ENCODE data around the gene GREM1. TPM values are rescaled to one million over a fixed set of nuclear protein-coding genes. Genes with fewer than 3 reads are reported as not detected.
A peak's percentile ranks its signal among the peaks of the same experiment; 100 is the strongest.

The GREM1 gene
- total RNA-seq, 1 donor: under 0.01 TPM

GRCh38 chr15:32729700-32730395, 12.0 kb downstream of the GREM1 start:
- DNase-seq (ENCODE audit: low read depth in 2 of 3, low spot score in 2 of 3): no peak

- peak in 1 of 3 donors; percentile 36 for DNase-seq (ENCODE audit: low read depth in 2 of 3, low spot score in 2 of 3)
Measured at GRCh38 chr15:32730677-32731654, 13.2 kb downstream of the GREM1 start.

GRCh38 chr15:32732574-32733157, 14.9 kb downstream of the GREM1 start:
- no peak for DNase-seq (ENCODE audit: low read depth in 2 of 3, low spot score in 2 of 3)

GRCh38 chr15:32733281-32733680, 15.5 kb downstream of the GREM1 start:
- DNase-seq (ENCODE audit: low read depth in 2 of 3, low spot score in 2 of 3): no peak

- no peak for DNase-seq (ENCODE audit: low read depth in 2 of 3, low spot score in 2 of 3)
Measured at GRCh38 chr15:32735989-32736700, 18.3 kb downstream of the GREM1 start.

DNA sequence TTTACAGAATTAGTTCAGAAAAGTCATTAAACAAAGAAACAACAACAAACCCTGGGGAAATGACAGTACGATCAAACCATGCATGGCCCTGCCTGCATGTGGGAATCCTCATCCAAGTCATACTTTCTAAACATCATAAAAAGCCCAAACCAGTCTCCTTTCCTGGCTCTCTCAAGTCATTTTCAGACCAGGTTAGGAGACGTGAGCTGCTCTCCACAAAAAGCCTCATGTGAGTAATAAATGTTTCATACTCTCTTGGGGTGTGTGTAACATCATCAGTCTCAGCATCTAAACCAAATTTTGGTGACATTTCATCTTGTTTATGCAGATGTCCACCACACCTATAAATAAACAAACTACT, 18.9 kb downstream of the GREM1 start:
- DNase-seq (ENCODE audit: low read depth in 2 of 3, low spot score in 2 of 3): no peak

DNA sequence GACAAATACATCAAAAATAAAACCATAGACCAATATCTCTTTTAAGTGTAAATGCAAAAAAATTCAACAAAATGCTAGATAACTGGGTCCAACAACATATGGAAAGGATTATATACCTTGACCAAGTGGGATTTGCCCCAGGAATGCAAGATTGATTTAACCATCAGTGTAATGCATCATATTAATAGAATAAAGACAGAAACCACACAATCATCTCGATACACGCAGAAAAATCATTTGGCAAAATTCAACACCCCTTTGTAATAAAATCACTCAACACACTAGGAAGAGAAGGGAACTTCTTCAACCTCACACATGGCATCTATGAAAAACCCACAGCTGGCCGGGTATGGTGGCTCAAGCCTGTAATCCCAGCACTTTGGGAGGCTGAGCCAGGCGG, 19.5 kb downstream of the GREM1 start:
- no peak for DNase-seq (ENCODE audit: low read depth in 2 of 3, low spot score in 2 of 3)

DNA sequence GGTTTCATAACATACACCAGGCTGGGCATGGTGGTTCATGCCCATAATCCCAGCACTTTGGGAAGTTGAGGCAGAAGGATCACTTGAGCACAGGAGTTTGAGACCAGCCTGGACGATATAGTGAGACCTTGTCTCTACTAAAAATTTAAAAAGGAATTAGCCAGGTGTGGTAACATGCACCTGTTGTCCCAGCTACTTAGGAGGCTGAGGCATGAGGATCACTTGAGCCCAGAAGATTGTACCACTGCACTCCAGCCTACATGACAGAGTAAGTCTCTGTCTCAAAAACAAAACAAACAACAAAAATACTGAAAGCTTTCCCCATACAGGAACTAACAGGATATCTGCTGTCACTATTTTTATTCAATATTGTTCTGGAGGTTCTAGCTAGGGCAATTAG, 20.9 kb downstream of the GREM1 start:
- DNase-seq (ENCODE audit: low read depth in 2 of 3, low spot score in 2 of 3): no peak

DNA sequence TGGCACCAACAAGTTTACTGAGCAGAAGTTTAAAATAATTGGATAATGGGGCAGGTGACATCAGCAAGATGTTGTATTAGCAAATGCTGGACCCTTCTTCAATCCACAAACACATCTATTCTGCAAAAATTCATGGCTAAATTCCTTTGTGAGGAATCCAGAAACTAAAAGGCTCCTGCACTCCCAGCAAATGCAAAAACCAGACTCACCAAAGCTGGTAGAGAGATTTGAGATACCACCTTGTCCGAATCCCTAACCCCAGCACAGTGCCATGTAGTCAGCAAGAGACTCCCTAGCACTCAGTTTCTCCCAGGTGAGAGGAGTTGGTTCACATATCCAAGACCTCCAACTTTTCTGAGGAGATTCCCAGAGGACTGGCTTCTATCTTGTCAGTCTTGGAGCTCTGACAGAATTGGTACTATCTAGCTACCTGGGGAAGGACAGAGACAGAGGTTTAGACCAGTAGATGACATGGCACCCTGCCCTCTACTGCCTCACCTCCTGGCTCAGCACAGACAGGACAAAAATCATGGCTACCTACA, 21.8 kb downstream of the GREM1 start:
- DNase-seq (ENCODE audit: low read depth in 2 of 3, low spot score in 2 of 3): no peak

DNA sequence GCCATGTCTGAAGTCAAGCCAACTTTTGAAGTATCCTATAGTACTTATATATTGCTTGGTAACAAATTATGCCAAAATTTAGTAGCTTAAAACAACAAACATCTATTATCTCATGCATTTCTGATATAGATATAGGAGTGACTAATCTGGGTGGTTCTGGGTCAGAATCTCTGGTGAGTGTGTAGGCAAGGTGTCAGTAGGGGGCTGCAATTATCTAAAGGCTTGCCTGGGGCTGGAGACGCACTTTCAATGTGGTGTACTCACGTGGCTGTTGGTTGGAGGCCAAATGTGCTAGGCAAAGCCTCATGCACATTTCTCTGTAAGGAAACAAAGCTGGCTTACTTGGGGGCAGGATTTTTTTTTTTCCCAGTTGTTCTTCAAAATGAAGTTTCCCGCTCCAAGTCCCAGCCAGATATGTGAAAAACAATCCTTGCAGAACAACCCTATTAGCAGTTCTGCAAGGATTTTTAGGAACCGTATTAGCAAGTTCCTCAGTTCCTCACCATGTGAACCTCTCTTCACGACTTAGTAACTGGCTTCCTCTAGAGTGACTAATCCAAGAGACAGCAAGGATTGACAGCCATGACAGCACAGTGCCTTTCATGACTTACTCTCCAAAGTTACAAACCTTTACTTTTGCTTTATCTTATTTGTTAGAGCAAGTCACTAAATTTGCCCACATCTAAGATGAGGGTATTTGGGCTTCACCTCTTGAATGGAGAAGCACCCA, 25.8 kb downstream of the GREM1 start:
- no peak for DNase-seq (ENCODE audit: low read depth in 2 of 3, low spot score in 2 of 3)

DNA sequence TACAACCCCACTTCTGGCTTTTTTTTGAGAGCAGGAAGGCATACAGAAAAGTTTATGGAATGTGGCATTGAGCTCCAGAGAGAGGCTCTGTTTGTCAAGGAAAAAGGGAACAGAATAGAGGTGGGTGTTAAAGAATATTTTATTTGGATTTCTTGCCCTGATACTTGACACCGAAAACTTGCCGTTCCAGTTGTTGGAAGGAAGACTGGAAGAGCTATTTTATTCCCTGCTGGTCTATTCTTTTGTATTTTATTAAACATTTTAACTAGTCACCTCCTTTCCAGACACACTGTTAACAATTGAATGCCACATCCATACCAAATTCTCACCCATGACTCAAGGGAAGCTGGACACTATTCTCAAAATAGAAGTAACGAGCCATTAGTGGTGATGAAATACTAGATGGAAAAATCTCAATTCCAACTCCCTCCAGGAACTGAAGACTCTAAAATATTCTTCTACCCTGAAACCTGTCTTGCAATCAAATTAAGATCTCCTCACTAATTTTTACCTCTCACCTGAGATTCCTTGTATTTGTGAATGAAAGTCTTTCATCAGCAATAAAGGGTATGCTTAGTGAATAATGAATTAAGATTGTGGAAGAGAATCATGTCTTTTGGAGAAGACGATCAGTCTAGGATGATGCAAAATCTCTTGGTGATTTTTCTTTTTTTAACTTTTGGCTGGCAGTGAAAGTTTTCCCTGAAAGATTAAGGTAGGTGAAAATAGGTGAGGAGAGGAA, 28.5 kb downstream of the GREM1 start:
- DNase-seq (ENCODE audit: low read depth in 2 of 3, low spot score in 2 of 3): no peak

DNA sequence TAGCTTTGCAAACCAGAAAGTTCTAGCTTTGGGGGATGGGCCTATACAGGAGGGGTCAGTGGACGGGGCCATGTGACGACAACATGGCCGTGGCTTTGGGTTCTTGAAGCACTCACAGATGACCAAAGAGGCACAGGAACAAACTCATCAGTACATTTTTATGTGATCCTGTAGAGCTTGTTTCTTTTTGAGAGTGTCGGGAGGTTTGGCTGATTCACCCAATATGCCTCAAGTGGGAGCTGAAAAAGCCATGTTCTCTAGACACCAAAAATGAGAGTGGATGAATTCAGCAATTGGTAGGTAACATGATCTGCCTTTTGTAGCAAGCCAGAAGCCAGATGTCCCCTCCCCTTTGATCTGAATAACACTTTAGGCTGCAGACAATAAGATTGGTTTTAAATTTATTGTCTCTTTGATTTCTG, 30.1 kb downstream of the GREM1 start:
- DNase-seq (ENCODE audit: low read depth in 2 of 3, low spot score in 2 of 3): no peak

- DNase-seq (ENCODE audit: low read depth in 2 of 3, low spot score in 2 of 3): no peak
Measured at GRCh38 chr15:32750979-32751378, 33.2 kb downstream of the GREM1 start.

GRCh38 chr15:32757426-32757825, 39.6 kb downstream of the GREM1 start:
- no peak for DNase-seq (ENCODE audit: low read depth in 2 of 3, low spot score in 2 of 3)

- no peak for DNase-seq (ENCODE audit: low read depth in 2 of 3, low spot score in 2 of 3)
Measured at GRCh38 chr15:32763295-32763694, 45.5 kb downstream of the GREM1 start.

GRCh38 chr15:32765236-32765635, 47.4 kb downstream of the GREM1 start:
- DNase-seq (ENCODE audit: low read depth in 2 of 3, low spot score in 2 of 3): no peak

DNA sequence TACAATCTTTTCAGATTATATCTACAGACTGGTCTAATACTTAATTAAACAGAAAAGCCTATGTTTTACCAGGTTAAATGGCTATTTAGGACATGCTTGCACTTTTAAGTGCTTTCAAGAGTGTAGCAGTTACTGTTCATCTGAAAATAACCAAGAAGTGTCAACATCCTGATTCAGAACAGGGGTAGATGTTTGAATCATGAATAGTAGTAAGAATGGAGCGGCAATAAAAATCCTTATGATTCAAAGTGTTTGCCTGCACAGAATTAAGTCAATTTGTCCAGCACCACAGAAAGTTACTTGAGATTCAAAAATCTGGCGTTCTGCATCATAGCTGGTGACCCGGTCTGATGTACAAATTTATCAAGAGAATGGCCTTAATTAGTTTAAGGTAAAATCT, 48.3 kb downstream of the GREM1 start:
- no peak for DNase-seq (ENCODE audit: low read depth in 2 of 3, low spot score in 2 of 3)

DNA sequence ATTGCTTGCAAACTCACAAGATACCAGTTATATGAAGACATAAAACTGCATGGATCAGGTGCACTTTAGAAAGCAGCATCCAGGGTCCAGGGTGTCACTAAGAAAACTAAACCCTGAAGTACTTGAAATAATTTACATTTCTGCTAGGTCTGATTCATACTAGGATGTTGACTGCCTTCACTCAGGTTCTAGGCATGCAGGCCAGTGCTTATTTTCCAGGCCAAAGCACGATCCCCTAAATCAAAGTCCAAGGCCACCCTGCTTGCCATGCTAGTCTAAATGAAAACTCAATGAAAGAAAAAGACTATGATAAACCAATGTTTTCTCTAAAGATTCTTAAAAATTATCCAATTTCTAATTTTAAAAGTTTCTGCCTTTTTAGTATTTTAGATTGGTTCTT, 49.4 kb downstream of the GREM1 start:
- no peak for DNase-seq (ENCODE audit: low read depth in 2 of 3, low spot score in 2 of 3)

DNA sequence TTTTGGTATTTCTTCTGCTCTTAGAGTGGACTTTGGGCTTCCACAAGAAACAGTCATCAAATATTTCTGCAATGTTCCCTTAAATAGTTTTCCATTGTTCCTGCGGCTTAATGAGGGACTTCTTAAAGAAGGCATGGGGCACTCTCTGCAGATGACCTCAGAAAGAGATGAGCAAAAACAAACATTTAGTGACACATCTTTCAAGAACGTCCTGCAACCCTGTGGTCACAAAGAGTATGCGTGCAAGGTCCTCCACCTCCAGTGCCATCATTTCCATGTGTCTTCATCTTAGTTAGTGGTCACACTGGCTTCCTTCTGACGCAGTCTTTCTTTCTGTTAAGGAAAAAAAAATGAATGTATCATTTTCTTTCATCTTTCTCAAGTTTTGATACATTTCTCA, 56.2 kb downstream of the GREM1 start:
- DNase-seq (ENCODE audit: low read depth in 2 of 3, low spot score in 2 of 3): no peak
